ENCODE measurements around the gene JAG1.

The JAG1 gene

GRCh38 chr20:10686356-10687133 lies 12.7 kb upstream of the JAG1 start:
- H2BK12ac ChIP-seq (ENCODE audit: low read length) = no peak overlapping the region

DNA sequence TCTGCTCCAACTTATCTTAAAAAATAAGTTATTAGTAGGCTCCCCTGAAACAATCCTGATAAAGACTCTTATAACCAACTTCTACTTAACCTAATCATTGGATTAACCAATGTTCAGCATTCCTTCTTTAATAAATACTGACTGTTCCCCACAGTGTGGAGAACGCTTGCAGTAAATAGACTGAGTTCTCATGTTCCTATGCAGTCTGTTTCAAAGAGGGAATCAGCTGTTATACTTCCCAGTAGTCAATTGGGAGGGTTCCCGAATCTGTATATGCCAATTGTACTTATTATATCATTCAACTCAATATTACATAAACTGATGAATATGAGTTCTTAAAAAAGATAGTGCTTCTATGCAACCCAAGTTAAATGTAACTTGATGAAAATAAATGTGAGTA lies 9.7 kb upstream of the JAG1 start:
- no peak overlapping the region for H2AK5ac ChIP-seq (ENCODE audit: low read depth, low read length)
- no peak overlapping the region for H3K27ac ChIP-seq (replicated peaks; ENCODE audit: low read length)
- H3K18ac ChIP-seq (ENCODE audit: low read length) = no peak overlapping the region
- no peaks in the 10 kb centered on the region for H3K27me3 ChIP-seq (ENCODE audit: control insufficient read depth in 3 of 3, insufficient read depth in 3 of 3, low read depth in 1 of 3, low read length in 3 of 3)
- no peak overlapping the region for H2BK12ac ChIP-seq (ENCODE audit: low read length)
- no peak overlapping the region for H3K9ac ChIP-seq (ENCODE audit: low read depth, low read length, poor library complexity)
- no peak for DNase-seq (ENCODE audit: low spot score)
- H3K4me3 ChIP-seq (ENCODE audit: low read length in 2 of 2) = no peak overlapping the region
- H3K9me3 ChIP-seq (replicated peaks in 1 of 2; ENCODE audit: control insufficient read depth in 2 of 2, insufficient read depth in 1 of 2, low read depth in 1 of 2, low read length in 2 of 2) = no peaks in the 10 kb centered on the region
- H4K8ac ChIP-seq (ENCODE audit: low read depth, low read length) = no peak overlapping the region
- H3K36me3 ChIP-seq (replicated peaks in 1 of 2; ENCODE audit: control insufficient read depth in 2 of 2, insufficient read depth in 2 of 2, low read length in 2 of 2) = no peaks in the 10 kb centered on the region
- H3K4me2 ChIP-seq (ENCODE audit: insufficient read depth, low read length, poor library complexity, severe bottlenecking) = no peak overlapping the region
- H3K4me1 ChIP-seq (ENCODE audit: control insufficient read depth in 2 of 2, insufficient read depth in 1 of 2, low read depth in 1 of 2, low read length in 2 of 2) = peaks cover 0 to 3% of the 10 kb centered on the region in 2 donors
- no peak overlapping the region for H3K4ac ChIP-seq (ENCODE audit: low read length)
- no peak overlapping the region for H2BK5ac ChIP-seq (ENCODE audit: low read length)
- H2BK15ac ChIP-seq (ENCODE audit: low read length) = no peak overlapping the region
- no peak overlapping the region for H3K23ac ChIP-seq (ENCODE audit: low read depth, low read length, poor library complexity)
- no peak overlapping the region for H2AFZ ChIP-seq (ENCODE audit: low read length)
- no CpG with 5 or more reads among the region's 2 CpGs for WGBS, 2 donors (ENCODE audit: extremely low coverage in 2 of 2, insufficient read length in 2 of 2, insufficient replicate concordance in 1 of 2)
- no peaks in the 10 kb centered on the region for H3K79me1 ChIP-seq (ENCODE audit: low read depth, low read length)
- H2BK120ac ChIP-seq (ENCODE audit: low read depth, low read length) = no peak overlapping the region
- H3K14ac ChIP-seq (ENCODE audit: low read length) = no peak overlapping the region
- H4K91ac ChIP-seq (ENCODE audit: low read depth, low read length, poor library complexity) = no peak overlapping the region

More at GRCh38 chr20:10686356-10687133, 12.7 kb upstream of the JAG1 start:
- Histone ChIP-seq H4K8ac (ENCODE audit: low read depth, low read length) (no peak overlapping the region), H3K18ac (ENCODE audit: low read length) (peak overlapping the region; percentile 22), H2AK5ac (ENCODE audit: low read depth, low read length) (no peak overlapping the region), H3K4me3 (ENCODE audit: low read length in 2 of 2) (no peak overlapping the region), H2BK120ac (ENCODE audit: low read depth, low read length) (no peak overlapping the region), H3K27me3 (ENCODE audit: control insufficient read depth in 3 of 3, insufficient read depth in 3 of 3, low read depth in 1 of 3, low read length in 3 of 3) (no peaks in the 10 kb centered on the region), H3K4me2 (ENCODE audit: insufficient read depth, low read length, poor library complexity, severe bottlenecking) (no peak overlapping the region), H3K36me3 (replicated peaks in 1 of 2; ENCODE audit: control insufficient read depth in 2 of 2, insufficient read depth in 2 of 2, low read length in 2 of 2) (no peaks in the 10 kb centered on the region), H3K9ac (ENCODE audit: low read depth, low read length, poor library complexity) (no peak overlapping the region), H3K27ac (replicated peaks; ENCODE audit: low read length) (peak overlapping the region; percentile 62), H3K4me1 (ENCODE audit: control insufficient read depth in 2 of 2, insufficient read depth in 1 of 2, low read depth in 1 of 2, low read length in 2 of 2) (peaks cover 0 to 3% of the 10 kb centered on the region in 2 donors), H2AFZ (ENCODE audit: low read length) (peak overlapping the region; percentile 74), H3K9me3 (replicated peaks in 1 of 2; ENCODE audit: control insufficient read depth in 2 of 2, insufficient read depth in 1 of 2, low read depth in 1 of 2, low read length in 2 of 2) (peaks cover 0 to 6% of the 10 kb centered on the region in 2 donors), H3K79me1 (ENCODE audit: low read depth, low read length) (no peaks in the 10 kb centered on the region), H4K91ac (ENCODE audit: low read depth, low read length, poor library complexity) (no peak overlapping the region), H3K23ac (ENCODE audit: low read depth, low read length, poor library complexity) (no peak overlapping the region), H2BK5ac (ENCODE audit: low read length) (no peak overlapping the region), H3K14ac (ENCODE audit: low read length) (no peak overlapping the region), H2BK15ac (ENCODE audit: low read length) (no peak overlapping the region), H3K4ac (ENCODE audit: low read length) (no peak overlapping the region)
- DNase-seq (ENCODE audit: low spot score) = no peak
- no CpG with 5 or more reads among the region's 14 CpGs for WGBS, 2 donors (ENCODE audit: extremely low coverage in 2 of 2, insufficient read length in 2 of 2, insufficient replicate concordance in 1 of 2)

DNA sequence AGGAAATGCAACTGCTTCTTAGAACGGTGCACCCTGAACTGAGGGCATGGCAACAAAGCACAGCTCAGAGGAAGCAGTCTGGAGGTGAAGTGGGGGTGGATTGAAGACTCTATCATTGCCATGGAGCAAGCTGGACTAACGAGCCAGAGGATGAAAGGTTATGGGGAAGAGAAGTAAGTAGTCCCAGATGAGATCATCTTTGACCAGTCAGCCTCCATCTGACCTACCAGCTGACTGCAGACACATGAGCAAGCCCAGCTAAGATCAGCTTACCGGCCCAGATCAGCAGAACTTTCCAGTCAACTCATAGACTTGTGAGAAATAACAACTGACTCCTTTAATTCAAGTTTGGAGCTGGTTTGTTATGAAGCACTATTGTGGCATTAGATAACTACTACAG lies 9.1 kb upstream of the JAG1 start:
- H3K27ac ChIP-seq (replicated peaks; ENCODE audit: low read length) = no peak overlapping the region
- no peak overlapping the region for H2BK15ac ChIP-seq (ENCODE audit: low read length)
- no peak overlapping the region for H2BK120ac ChIP-seq (ENCODE audit: low read depth, low read length)
- H3K4me2 ChIP-seq (ENCODE audit: insufficient read depth, low read length, poor library complexity, severe bottlenecking) = no peak overlapping the region
- H3K14ac ChIP-seq (ENCODE audit: low read length) = no peak overlapping the region
- no peak overlapping the region for H2BK5ac ChIP-seq (ENCODE audit: low read length)
- no peak overlapping the region for H3K18ac ChIP-seq (ENCODE audit: low read length)
- no peak for DNase-seq (ENCODE audit: low spot score)
- no peak overlapping the region for H2BK12ac ChIP-seq (ENCODE audit: low read length)
- no peak overlapping the region for H4K91ac ChIP-seq (ENCODE audit: low read depth, low read length, poor library complexity)
- H3K23ac ChIP-seq (ENCODE audit: low read depth, low read length, poor library complexity) = no peak overlapping the region
- H3K9ac ChIP-seq (ENCODE audit: low read depth, low read length, poor library complexity) = no peak overlapping the region
- H3K79me1 ChIP-seq (ENCODE audit: low read depth, low read length) = no peaks in the 10 kb centered on the region
- H3K4me3 ChIP-seq (ENCODE audit: low read length in 2 of 2) = no peak overlapping the region
- H3K27me3 ChIP-seq (ENCODE audit: control insufficient read depth in 3 of 3, insufficient read depth in 3 of 3, low read depth in 1 of 3, low read length in 3 of 3) = no peaks in the 10 kb centered on the region
- no peak overlapping the region for H2AFZ ChIP-seq (ENCODE audit: low read length)
- H2AK5ac ChIP-seq (ENCODE audit: low read depth, low read length) = no peak overlapping the region
- no peaks in the 10 kb centered on the region for H3K36me3 ChIP-seq (replicated peaks in 1 of 2; ENCODE audit: control insufficient read depth in 2 of 2, insufficient read depth in 2 of 2, low read length in 2 of 2)
- H3K9me3 ChIP-seq (replicated peaks in 1 of 2; ENCODE audit: control insufficient read depth in 2 of 2, insufficient read depth in 1 of 2, low read depth in 1 of 2, low read length in 2 of 2) = no peaks in the 10 kb centered on the region
- no peak overlapping the region for H3K4ac ChIP-seq (ENCODE audit: low read length)
- no peak overlapping the region for H4K8ac ChIP-seq (ENCODE audit: low read depth, low read length)
- H3K4me1 ChIP-seq (ENCODE audit: control insufficient read depth in 2 of 2, insufficient read depth in 1 of 2, low read depth in 1 of 2, low read length in 2 of 2) = peaks cover 0 to 3% of the 10 kb centered on the region in 2 donors
- WGBS, 2 donors (ENCODE audit: extremely low coverage in 2 of 2, insufficient read length in 2 of 2, insufficient replicate concordance in 1 of 2) = no CpG with 5 or more reads among the region's 3 CpGs

DNA sequence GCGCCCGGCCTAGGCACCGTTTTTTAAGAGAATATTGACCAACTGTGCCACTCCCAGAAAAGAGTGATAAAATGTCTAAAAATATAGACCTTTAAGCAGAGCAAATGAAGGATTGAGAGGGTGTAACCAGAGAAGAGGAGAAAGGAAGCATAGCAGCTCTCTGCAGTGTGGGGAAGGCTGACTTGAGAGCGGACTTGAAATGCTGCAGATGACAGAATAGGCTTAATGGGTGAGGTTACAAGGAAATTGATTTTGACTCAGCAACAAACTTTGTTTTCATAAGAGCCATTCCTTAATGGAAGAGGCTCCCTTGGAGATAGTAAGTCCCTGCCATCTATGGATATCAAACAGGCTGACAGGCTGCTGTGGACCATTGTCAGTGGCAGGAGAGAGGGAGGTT lies 7.7 kb upstream of the JAG1 start:
- Histone ChIP-seq H2BK15ac (ENCODE audit: low read length) (no peak overlapping the region), H3K4ac (ENCODE audit: low read length) (no peak overlapping the region), H2AFZ (ENCODE audit: low read length) (no peak overlapping the region), H3K18ac (ENCODE audit: low read length) (no peak overlapping the region), H3K79me1 (ENCODE audit: low read depth, low read length) (no peaks in the 10 kb centered on the region), H3K23ac (ENCODE audit: low read depth, low read length, poor library complexity) (no peak overlapping the region), H3K36me3 (replicated peaks in 1 of 2; ENCODE audit: control insufficient read depth in 2 of 2, insufficient read depth in 2 of 2, low read length in 2 of 2) (no peaks in the 10 kb centered on the region), H3K14ac (ENCODE audit: low read length) (no peak overlapping the region), H4K91ac (ENCODE audit: low read depth, low read length, poor library complexity) (no peak overlapping the region), H3K4me2 (ENCODE audit: insufficient read depth, low read length, poor library complexity, severe bottlenecking) (no peak overlapping the region), H2BK120ac (ENCODE audit: low read depth, low read length) (no peak overlapping the region), H3K27me3 (ENCODE audit: control insufficient read depth in 3 of 3, insufficient read depth in 3 of 3, low read depth in 1 of 3, low read length in 3 of 3) (no peaks in the 10 kb centered on the region), H3K4me3 (ENCODE audit: low read length in 2 of 2) (no peak overlapping the region), H3K27ac (replicated peaks; ENCODE audit: low read length) (no peak overlapping the region), H2BK12ac (ENCODE audit: low read length) (no peak overlapping the region), H4K8ac (ENCODE audit: low read depth, low read length) (no peak overlapping the region), H3K9me3 (replicated peaks in 1 of 2; ENCODE audit: control insufficient read depth in 2 of 2, insufficient read depth in 1 of 2, low read depth in 1 of 2, low read length in 2 of 2) (no peaks in the 10 kb centered on the region), H3K9ac (ENCODE audit: low read depth, low read length, poor library complexity) (no peak overlapping the region), H2BK5ac (ENCODE audit: low read length) (no peak overlapping the region), H2AK5ac (ENCODE audit: low read depth, low read length) (no peak overlapping the region), H3K4me1 (ENCODE audit: control insufficient read depth in 2 of 2, insufficient read depth in 1 of 2, low read depth in 1 of 2, low read length in 2 of 2) (peaks cover 0 to 3% of the 10 kb centered on the region in 2 donors)
- no CpG with 5 or more reads among the region's 4 CpGs for WGBS, 2 donors (ENCODE audit: extremely low coverage in 2 of 2, insufficient read length in 2 of 2, insufficient replicate concordance in 1 of 2)
- no peak for DNase-seq (ENCODE audit: low spot score)

Data from neuronal stem cell (in vitro differentiated cells).